H1 (cell line): ENCODE measurements around the gene LEMD1. TPM values are rescaled to one million over a fixed set of nuclear protein-coding genes. Genes with fewer than 3 reads are reported as not detected.

Experiments
- CEBPB ChIP-seq: IDR thresholded peaks from 2 replicates; pipeline ENCODE4 v1.6.1; 2012; ENCODE audit warnings: low read depth, low read length
- HDAC6 ChIP-seq: IDR thresholded peaks from one replicate; pipeline ENCODE4 v1.7.1; 2012; ENCODE audit warnings: low read depth, mild to moderate bottlenecking, inconsistent platforms, low read length, moderate library complexity
- POLR2AphosphoS5 ChIP-seq: IDR thresholded peaks from 2 replicates; pipeline ENCODE4 v1.6.1; 2011; ENCODE audit warnings: low read depth, low read length
- TAF1 ChIP-seq: IDR thresholded peaks from 2 replicates; pipeline ENCODE4 v1.6.1; 2011; ENCODE audit warnings: mild to moderate bottlenecking, low read depth, low read length
- TAF7 ChIP-seq: optimal IDR thresholded peaks from 2 replicates; pipeline ENCODE3; 2011; ENCODE audit warnings: low read depth, mild to moderate bottlenecking, inconsistent platforms, low read length, moderate library complexity, borderline replicate concordance
- polyA plus RNA-seq, 7 experiments: library from polyadenylated mRNA; depleted of rRNA in 3 of 7; stranded (reverse) in 5 of 7; unstranded in 2 of 7; fragments of >200 nt in 5 of 7; fragments of 200-250 nt in 2 of 7; gene quantifications; 1 replicate in 5 of 7; 2 replicates in 1 of 7; 4 replicates in 1 of 7; pipeline versions ENCODE4 v1.2.1 to v1.2.3, GENCODE V29; 2011 to 2013; ENCODE audit warnings: missing spikeins in 2 of 7, mixed read lengths in 2 of 7
- total RNA-seq: library from RNA; stranded (reverse); fragmentation: NEBNext Ultra II Directional; extraction: Animal tissue kit (Norgen Biotek cat#: 25700); gene quantifications from 2 replicates; pipeline ENCODE4 v1.2.1, GENCODE V29; 2021
- TF ChIP-seq, protein P1 (sequence below): IDR thresholded peaks from 2 replicates; pipeline ENCODE4 v1.6.1; 2012; ENCODE audit warnings: inconsistent platforms

The LEMD1 gene
- total and polyA plus RNA-seq, 2 of the 8 experiments (the other 6 are each of a cell fraction or from before 2014, with no cell fraction given): 10.0 to 10.5 TPM

DNA sequence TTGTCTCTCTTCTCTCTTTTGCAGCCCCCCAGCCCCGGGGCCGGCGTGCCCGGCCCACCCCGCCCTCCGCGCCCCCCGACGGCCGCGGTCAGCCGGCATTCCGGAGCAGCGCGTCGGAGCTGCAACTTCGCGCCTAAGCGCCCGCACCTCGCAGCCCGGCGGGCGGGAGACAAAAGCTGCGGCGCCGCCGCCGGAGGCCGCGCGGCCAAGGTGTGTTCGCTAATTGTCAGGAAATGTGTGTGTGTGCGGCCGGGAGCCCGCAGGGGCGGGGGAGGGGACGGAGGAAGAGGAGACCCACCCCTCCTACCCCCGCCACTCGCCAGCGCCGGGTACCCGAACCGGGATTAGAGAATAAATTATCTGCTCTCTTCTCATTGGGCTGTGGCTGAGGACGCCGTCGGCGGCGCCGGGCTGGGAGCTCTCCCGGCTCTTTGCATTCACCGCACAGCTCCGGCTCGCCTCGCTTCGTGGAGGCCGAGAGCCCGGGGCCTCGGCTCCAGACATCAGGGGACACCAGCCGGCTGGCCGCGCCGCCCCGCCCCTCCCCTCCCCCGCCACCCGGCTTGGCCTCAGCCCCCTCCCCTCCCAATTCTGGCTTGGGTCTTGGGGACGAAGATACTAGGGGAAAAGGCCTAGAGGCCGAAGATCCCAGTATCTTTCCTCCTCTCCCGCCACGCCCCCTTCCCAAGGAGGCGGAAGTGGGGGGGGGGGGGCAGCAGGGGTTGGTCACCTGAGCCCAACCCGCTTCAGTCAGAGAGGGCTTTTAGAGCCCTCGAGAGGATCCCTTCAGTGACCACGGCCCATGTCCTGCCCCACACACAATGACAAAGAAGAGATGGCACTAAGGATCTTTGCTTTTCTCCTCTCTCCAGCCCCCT lies 35.3 kb upstream of the LEMD1 start (continued):
- no peak for TF ChIP-seq CEBPB
- peak; percentile 66 for TF ChIP-seq TAF1
- TF ChIP-seq, protein P1, sequence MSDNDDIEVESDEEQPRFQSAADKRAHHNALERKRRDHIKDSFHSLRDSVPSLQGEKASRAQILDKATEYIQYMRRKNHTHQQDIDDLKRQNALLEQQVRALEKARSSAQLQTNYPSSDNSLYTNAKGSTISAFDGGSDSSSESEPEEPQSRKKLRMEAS: 0 out of 2 replicates have a peak, but pooled peaks have one; percentile 20
- peak; percentile 16; the same call in 1 of the 2 replicates for TF ChIP-seq POLR2AphosphoS5
- TF ChIP-seq TAF7: peak; percentile 62
- TF ChIP-seq HDAC6: no peak
